SK-N-SH (cell line): ENCODE measurements around the gene NT5DC3. TPM values are rescaled to one million over a fixed set of nuclear protein-coding genes. Genes with fewer than 3 reads are reported as not detected.

Source experiments
- CTCF ChIA-PET: fragments of 300-600, 350-600 bp; formaldehyde crosslinking; extraction: SDS; loops from one replicate; lab custom pipeline; 2021; lab: Yijun Ruan, JAX
- POLR2A ChIA-PET: fragments of 350-600 bp; sonication (Branson Sonifier 250); formaldehyde crosslinking; extraction: SDS; loops from one replicate; lab custom pipeline; 2020; ENCODE audit warnings: antibody characterized with exemption, inconsistent platforms; lab: Yijun Ruan, JAX
- DNase-seq: peaks from one replicate; pipeline ENCODE4 v3.0.0; 2012
- H2AFZ ChIP-seq: fragments of 200-600 bp; sonication (generic); 2 replicates; pipeline ENCODE4 v1.8.1; 2016; ENCODE audit warnings: antibody characterized with exemption, mild to moderate bottlenecking, low read depth
- H3F3A ChIP-seq: fragments of 200-600 bp; sonication (generic); replicated peaks from 2 replicates; pipeline ENCODE3; 2016; ENCODE audit warnings: antibody characterized with exemption, mild to moderate bottlenecking; ENCODE audit not compliant: insufficient read depth
- H3K27ac ChIP-seq, 2 experiments: fragments of 200-500 bp in 1 of 2; fragments of 200-600 bp in 1 of 2; sonication (Bioruptor generic) in 1 of 2; sonication (generic), shearing (Covaris generic) in 1 of 2; 2 replicates each; pipeline versions ENCODE4 v1.5.1 to v1.6.1; 2014 to 2016; ENCODE audit warnings: low read depth in 2 of 2, inconsistent platforms in 1 of 2, low read length in 1 of 2, mild to moderate bottlenecking in 1 of 2, mixed read lengths in 1 of 2
- H3K27me3 ChIP-seq: fragments of 200-600 bp; sonication (generic), shearing (Covaris generic); 2 replicates; pipeline ENCODE4 v1.6.1; 2016; ENCODE audit warnings: mixed run types; ENCODE audit not compliant: insufficient read depth
- H3K36me3 ChIP-seq, 2 experiments: fragments of 200-500 bp in 1 of 2; fragments of 200-600 bp in 1 of 2; sonication (Bioruptor generic) in 1 of 2; sonication (generic) in 1 of 2; replicated peaks in 1 of 2; 2 replicates each; pipeline versions ENCODE3 to v1.5.1; 2014 to 2016; ENCODE audit warnings: low read length in 1 of 2, mild to moderate bottlenecking in 1 of 2; ENCODE audit not compliant: insufficient read depth in 2 of 2, control insufficient read depth in 1 of 2
- H3K4me1 ChIP-seq, 2 experiments: fragments of 200-500 bp in 1 of 2; fragments of 200-600 bp in 1 of 2; sonication (Bioruptor generic) in 1 of 2; sonication (generic), shearing (Covaris generic) in 1 of 2; 2 replicates each; pipeline versions ENCODE4 v1.5.1 to v1.6.1; 2014 to 2016; ENCODE audit warnings: low read depth in 1 of 2, low read length in 1 of 2, mixed run types in 1 of 2; ENCODE audit not compliant: insufficient read depth in 2 of 2, control insufficient read depth in 1 of 2
- H3K4me2 ChIP-seq: fragments of 200-600 bp; sonication (generic), shearing (Covaris generic); 2 replicates; pipeline ENCODE4 v1.6.1; 2017; ENCODE audit warnings: mixed run types
- H3K4me3 ChIP-seq, 2 experiments: fragments of 200-500 bp in 1 of 2; fragments of 200-600 bp in 1 of 2; sonication (Bioruptor generic) in 1 of 2; sonication (generic), shearing (Covaris generic) in 1 of 2; 2 replicates each; pipeline versions ENCODE4 v1.5.1 to v1.8.1; 2014 to 2016; ENCODE audit warnings: low read depth in 2 of 2, inconsistent platforms in 1 of 2, low read length in 1 of 2, mild to moderate bottlenecking in 1 of 2, mixed read lengths in 1 of 2, moderate library complexity in 1 of 2
- H3K79me2 ChIP-seq: fragments of 200-600 bp; sonication (generic); 2 replicates; pipeline ENCODE4 v1.8.1; 2017; ENCODE audit warnings: mild to moderate bottlenecking; ENCODE audit not compliant: insufficient read depth
- H3K9ac ChIP-seq: fragments of 200-600 bp; sonication (generic); 2 replicates; pipeline ENCODE4 v1.6.1; 2017; ENCODE audit warnings: mixed run types
- H3K9me2 ChIP-seq: fragments of 200-600 bp; sonication (generic); 2 replicates; pipeline ENCODE4 v1.6.1; 2017; ENCODE audit warnings: mixed run types
- H3K9me3 ChIP-seq: fragments of 200-600 bp; sonication (generic); 2 replicates; pipeline ENCODE4 v1.6.1; 2017; ENCODE audit warnings: mixed run types, mild to moderate bottlenecking, moderate library complexity
- H4K20me1 ChIP-seq: fragments of 200-600 bp; sonication (generic); 2 replicates; pipeline ENCODE4 v1.6.1; 2017; ENCODE audit warnings: mild to moderate bottlenecking, mixed run types; ENCODE audit not compliant: insufficient read depth
- FOXM1 ChIP-seq: IDR thresholded peaks from 2 replicates; pipeline ENCODE4 v1.4.0; 2012; ENCODE audit warnings: low read depth, mild to moderate bottlenecking
- GABPA ChIP-seq: IDR thresholded peaks from 2 replicates; pipeline ENCODE4 v1.4.0; 2012; ENCODE audit warnings: low read depth, mild to moderate bottlenecking
- RAD21 ChIP-seq: IDR thresholded peaks from 2 replicates; pipeline ENCODE4 v1.6.1; 2012; ENCODE audit warnings: mild to moderate bottlenecking, low read length
- RXRA ChIP-seq: IDR thresholded peaks from 2 replicates; pipeline ENCODE4 v1.4.0; 2012; ENCODE audit warnings: low read depth, mild to moderate bottlenecking, borderline replicate concordance
- SMC3 ChIP-seq: IDR thresholded peaks from 2 replicates; pipeline ENCODE4 v1.6.1; 2012; ENCODE audit warnings: low read depth, low read length, improper control_type of control experiment
- TAF1 ChIP-seq: IDR thresholded peaks from 2 replicates; pipeline ENCODE4 v1.6.1; 2012; ENCODE audit warnings: low read depth, mild to moderate bottlenecking, low read length, moderate library complexity, borderline replicate concordance
- TCF12 ChIP-seq: IDR thresholded peaks from 2 replicates; pipeline ENCODE4 v1.4.0; 2012
- TEAD4 ChIP-seq: IDR thresholded peaks from 2 replicates; pipeline ENCODE4 v1.4.0; 2012; ENCODE audit warnings: mild to moderate bottlenecking, borderline replicate concordance; ENCODE audit not compliant: insufficient read depth
- WGBS: methylation state at CpG from one replicate; pipeline ENCODE4 v1.1.6; 2017; ENCODE audit warnings: low lambda C conversion rate; 5-methylcytosine and 5-hydroxymethylcytosine counted together
- polyA plus RNA-seq, 3 experiments: library from polyadenylated mRNA; depleted of rRNA; stranded (reverse); fragments of >200 nt; gene quantifications; 2 replicates each; pipeline ENCODE4 v1.2.3, GENCODE V29; 2012
- TF ChIP-seq, protein P1 (sequence below): IDR thresholded peaks from 2 replicates; pipeline ENCODE4 v1.4.0; 2012; ENCODE audit warnings: low read depth, borderline replicate concordance
- TF ChIP-seq, protein P2 (sequence below): IDR thresholded peaks from 2 replicates; pipeline ENCODE4 v1.4.0; 2012; ENCODE audit warnings: low read depth, borderline replicate concordance
- TF ChIP-seq, protein P3 (sequence below): fragments of 150-350 bp; IDR thresholded peaks from 2 replicates; pipeline ENCODE4 v1.6.1; 2016; ENCODE audit warnings: mild to moderate bottlenecking, low read depth, low read length
- TF ChIP-seq, protein P4 (sequence below): fragments of 200-600 bp; sonication (generic); IDR thresholded peaks from 2 replicates; pipeline ENCODE4 v1.6.1; 2017; ENCODE audit warnings: antibody characterized with exemption, mild to moderate bottlenecking, moderate library complexity

The NT5DC3 gene
- polyA plus RNA-seq, 1 of the 3 experiments (the other 2 are of a cell fraction): 11.0 TPM

DNA sequence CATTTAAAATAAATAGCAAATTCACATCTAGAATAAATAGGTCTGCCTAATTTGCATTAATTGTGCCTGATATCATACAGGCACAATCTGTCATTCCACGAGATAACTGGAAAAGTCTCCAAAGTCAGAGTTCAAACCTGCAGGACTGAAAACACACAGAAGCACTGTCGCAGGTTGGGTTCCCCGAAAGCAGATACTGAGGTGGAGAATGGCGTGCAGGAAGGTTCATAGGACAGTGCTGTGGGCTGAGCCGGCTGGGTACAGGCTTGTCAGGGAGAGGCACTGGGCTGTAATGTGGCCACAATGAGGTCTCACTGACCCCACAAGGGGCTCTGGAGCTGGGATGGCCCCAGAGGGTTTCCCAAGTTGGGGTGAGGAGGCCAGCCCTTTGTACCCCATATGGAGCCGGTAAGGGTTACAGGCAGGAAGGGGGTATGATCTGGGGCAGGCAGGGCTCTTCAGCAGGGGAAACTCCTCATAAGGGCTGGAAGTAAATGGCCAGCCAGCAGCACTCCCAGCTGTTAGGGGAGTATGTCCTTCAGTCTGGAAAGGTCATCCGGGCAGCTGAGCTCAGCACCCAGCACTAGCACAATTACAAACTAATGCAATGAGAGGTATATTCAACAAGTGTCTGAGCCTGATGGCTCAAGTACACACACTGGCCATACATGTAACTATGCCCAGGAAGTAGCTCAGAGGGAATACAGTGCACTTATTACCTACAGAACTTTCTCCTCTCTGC, 68.5 kb downstream of the NT5DC3 start:
- Histone ChIP-seq H3K36me3 (peaks cover 13 to 34% of the 10 kb centered on the region in 2 experiments), H3K4me1 (no peaks in the 10 kb centered on the region), H3K4me3 (no peak overlapping the region), H3F3A (peaks cover 6% of the 10 kb centered on the region), H3K27ac (no peak overlapping the region), H3K27me3 (no peaks in the 10 kb centered on the region), H3K9ac (no peak overlapping the region), H2AFZ (no peak overlapping the region), H3K4me2 (no peak overlapping the region), H3K9me2 (no peaks in the 10 kb centered on the region), H3K9me3 (no peaks in the 10 kb centered on the region), H3K79me2 (no peaks in the 10 kb centered on the region), H4K20me1 (no peaks in the 10 kb centered on the region)
- POLR2A ChIA-PET: no interaction called here
- no peak for DNase-seq
- CTCF ChIA-PET: interaction anchor here (0.6 to 2.2 kb wide), 2 partner anchors 20 to 59 kb away, joined by 3 to 6 read pairs; no protein-coding TSS in a partner anchor
- WGBS: 83% methylated on average over 6 of the region's 7 CpGs
- TF ChIP-seq RXRA: no peak

DNA sequence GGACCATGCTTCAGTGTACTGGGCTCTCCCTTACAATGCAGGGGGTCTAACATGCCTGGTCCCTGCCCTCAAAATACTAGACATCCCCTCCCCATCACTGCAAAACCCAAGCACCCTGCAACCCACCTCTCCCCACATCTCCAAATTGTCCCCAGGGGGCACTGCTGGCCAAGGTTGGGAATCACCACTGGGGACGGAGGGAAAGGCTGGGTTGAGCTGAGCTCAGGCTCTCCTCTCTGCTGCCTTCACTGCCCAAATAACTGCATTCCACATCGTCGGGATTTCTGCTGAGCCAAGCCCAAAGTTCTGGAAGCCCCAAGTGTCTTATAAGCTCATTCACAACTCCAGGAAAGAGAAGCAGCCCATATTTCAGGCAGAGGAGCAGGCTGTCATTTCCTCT, 69.6 kb downstream of the NT5DC3 start:
- H2AFZ ChIP-seq: no peak overlapping the region
- DNase-seq: peak; percentile 61
- H3K79me2 ChIP-seq: no peaks in the 10 kb centered on the region
- no peak overlapping the region for H3K4me2 ChIP-seq
- H3F3A ChIP-seq: peaks cover 6% of the 10 kb centered on the region
- H4K20me1 ChIP-seq: no peaks in the 10 kb centered on the region
- no peaks in the 10 kb centered on the region for H3K9me3 ChIP-seq
- POLR2A ChIA-PET: interaction anchor here (0.5 kb wide), 1 partner anchor 77 kb away, joined by 3 read pairs; no protein-coding TSS in a partner anchor
- no peak overlapping the region for H3K9ac ChIP-seq
- H3K27ac ChIP-seq: no peak overlapping the region
- peaks cover 4 to 33% of the 10 kb centered on the region in 2 experiments for H3K36me3 ChIP-seq
- TF ChIP-seq, protein P1, sequence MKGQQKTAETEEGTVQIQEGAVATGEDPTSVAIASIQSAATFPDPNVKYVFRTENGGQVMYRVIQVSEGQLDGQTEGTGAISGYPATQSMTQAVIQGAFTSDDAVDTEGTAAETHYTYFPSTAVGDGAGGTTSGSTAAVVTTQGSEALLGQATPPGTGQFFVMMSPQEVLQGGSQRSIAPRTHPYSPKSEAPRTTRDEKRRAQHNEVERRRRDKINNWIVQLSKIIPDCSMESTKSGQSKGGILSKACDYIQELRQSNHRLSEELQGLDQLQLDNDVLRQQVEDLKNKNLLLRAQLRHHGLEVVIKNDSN: no peak
- no peak for TF ChIP-seq GABPA
- no peak for TF ChIP-seq TCF12
- TF ChIP-seq, protein P2, sequence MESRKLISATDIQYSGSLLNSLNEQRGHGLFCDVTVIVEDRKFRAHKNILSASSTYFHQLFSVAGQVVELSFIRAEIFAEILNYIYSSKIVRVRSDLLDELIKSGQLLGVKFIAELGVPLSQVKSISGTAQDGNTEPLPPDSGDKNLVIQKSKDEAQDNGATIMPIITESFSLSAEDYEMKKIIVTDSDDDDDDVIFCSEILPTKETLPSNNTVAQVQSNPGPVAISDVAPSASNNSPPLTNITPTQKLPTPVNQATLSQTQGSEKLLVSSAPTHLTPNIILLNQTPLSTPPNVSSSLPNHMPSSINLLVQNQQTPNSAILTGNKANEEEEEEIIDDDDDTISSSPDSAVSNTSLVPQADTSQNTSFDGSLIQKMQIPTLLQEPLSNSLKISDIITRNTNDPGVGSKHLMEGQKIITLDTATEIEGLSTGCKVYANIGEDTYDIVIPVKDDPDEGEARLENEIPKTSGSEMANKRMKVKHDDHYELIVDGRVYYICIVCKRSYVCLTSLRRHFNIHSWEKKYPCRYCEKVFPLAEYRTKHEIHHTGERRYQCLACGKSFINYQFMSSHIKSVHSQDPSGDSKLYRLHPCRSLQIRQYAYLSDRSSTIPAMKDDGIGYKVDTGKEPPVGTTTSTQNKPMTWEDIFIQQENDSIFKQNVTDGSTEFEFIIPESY: no peak
- peak; percentile 71 for TF ChIP-seq SMC3
- TF ChIP-seq TEAD4: no peak
- no peak for TF ChIP-seq TAF1
- TF ChIP-seq, protein P3, sequence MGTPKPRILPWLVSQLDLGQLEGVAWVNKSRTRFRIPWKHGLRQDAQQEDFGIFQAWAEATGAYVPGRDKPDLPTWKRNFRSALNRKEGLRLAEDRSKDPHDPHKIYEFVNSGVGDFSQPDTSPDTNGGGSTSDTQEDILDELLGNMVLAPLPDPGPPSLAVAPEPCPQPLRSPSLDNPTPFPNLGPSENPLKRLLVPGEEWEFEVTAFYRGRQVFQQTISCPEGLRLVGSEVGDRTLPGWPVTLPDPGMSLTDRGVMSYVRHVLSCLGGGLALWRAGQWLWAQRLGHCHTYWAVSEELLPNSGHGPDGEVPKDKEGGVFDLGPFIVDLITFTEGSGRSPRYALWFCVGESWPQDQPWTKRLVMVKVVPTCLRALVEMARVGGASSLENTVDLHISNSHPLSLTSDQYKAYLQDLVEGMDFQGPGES: no peak
- TF ChIP-seq, protein P4, sequence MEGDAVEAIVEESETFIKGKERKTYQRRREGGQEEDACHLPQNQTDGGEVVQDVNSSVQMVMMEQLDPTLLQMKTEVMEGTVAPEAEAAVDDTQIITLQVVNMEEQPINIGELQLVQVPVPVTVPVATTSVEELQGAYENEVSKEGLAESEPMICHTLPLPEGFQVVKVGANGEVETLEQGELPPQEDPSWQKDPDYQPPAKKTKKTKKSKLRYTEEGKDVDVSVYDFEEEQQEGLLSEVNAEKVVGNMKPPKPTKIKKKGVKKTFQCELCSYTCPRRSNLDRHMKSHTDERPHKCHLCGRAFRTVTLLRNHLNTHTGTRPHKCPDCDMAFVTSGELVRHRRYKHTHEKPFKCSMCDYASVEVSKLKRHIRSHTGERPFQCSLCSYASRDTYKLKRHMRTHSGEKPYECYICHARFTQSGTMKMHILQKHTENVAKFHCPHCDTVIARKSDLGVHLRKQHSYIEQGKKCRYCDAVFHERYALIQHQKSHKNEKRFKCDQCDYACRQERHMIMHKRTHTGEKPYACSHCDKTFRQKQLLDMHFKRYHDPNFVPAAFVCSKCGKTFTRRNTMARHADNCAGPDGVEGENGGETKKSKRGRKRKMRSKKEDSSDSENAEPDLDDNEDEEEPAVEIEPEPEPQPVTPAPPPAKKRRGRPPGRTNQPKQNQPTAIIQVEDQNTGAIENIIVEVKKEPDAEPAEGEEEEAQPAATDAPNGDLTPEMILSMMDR: peak; percentile 68
- TF ChIP-seq FOXM1: no peak
- TF ChIP-seq RAD21: peak; percentile 70
- no peak for TF ChIP-seq RXRA
- H3K4me3 ChIP-seq: no peak overlapping the region
- H3K27me3 ChIP-seq: no peaks in the 10 kb centered on the region
- H3K4me1 ChIP-seq: no peaks in the 10 kb centered on the region
- CTCF ChIA-PET: interaction anchor here (0.7 to 2.2 kb wide), 8 partner anchors 10 to 1650 kb away, joined by 3 to 5 read pairs (median 3); no protein-coding TSS in a partner anchor
- no peaks in the 10 kb centered on the region for H3K9me2 ChIP-seq
- 80% methylated on average over 1 of the region's 3 CpGs for WGBS
